Keratinocyte (primary cell): ENCODE results near the gene DSCAML1.

ENCODE experiments used
- CTCF ChIP-seq, 3 experiments: IDR thresholded peaks in 1 of 3; conservative IDR thresholded peaks in 1 of 3; optimal IDR thresholded peaks in 1 of 3; 2 replicates in 2 of 3; 3 replicates in 1 of 3; pipeline versions ENCODE3 to v1.5.1; 2011; ENCODE audit warnings: low read length in 3 of 3, mild to moderate bottlenecking in 3 of 3, moderate library complexity in 2 of 3, control low read depth in 1 of 3, inconsistent platforms in 1 of 3; ENCODE audit not compliant: insufficient read depth in 2 of 3; ENCODE audit errors: extremely low read depth in 1 of 3
- EZH2 ChIP-seq: IDR thresholded peaks from one replicate; pipeline ENCODE4 v1.6.1; 2012; ENCODE audit warnings: inconsistent platforms, mild to moderate bottlenecking, low read length, moderate library complexity

DNA sequence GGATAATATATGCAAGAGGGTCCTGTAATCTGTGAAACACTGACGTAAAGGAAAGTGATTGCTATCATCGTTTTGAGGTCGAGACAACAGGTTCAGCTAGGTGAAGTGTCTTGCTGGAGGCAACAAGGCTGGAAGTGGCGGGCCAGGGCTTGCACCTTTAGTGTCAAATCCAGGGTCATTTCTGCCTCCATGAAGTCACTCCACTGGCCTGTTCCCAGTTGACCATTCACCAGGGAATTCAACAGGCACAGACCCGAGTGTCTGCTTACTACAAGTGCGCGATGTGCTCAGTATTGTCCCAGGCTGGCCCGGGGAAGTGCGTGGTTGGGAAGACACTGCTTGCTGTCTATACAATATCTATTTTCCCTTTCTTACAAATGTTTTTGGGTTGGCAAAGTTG is 244.4 kb downstream of the DSCAML1 start:
- TF ChIP-seq EZH2 (no peak), CTCF (optimal IDR thresholded peaks at IDR 0.05 in 1 of 3, IDR thresholded peaks at IDR 0.05 in 1 of 3, conservative IDR thresholded peaks at IDR 0.05 in 1 of 3; ENCODE audit: extremely low read depth in 1 of 3, insufficient read depth in 2 of 3, low read length in 3 of 3) (no peak)
